ENCODE data around the gene DNAJB8. TPM values are rescaled to one million over a fixed set of nuclear protein-coding genes. Genes with fewer than 3 reads are reported as not detected.

Gene DNAJB8
- total RNA-seq, 2 experiments from 2014 or later: not detected

- H3K4me1 Mint-ChIP-seq (ENCODE audit: low read depth): peaks cover 31% of the 10 kb centered on the region
- no peak overlapping the region for H3K27ac Mint-ChIP-seq
- no peak overlapping the region for H3K4me3 Mint-ChIP-seq
- H3K27me3 Mint-ChIP-seq: no peaks in the 10 kb centered on the region
- CTCF ChIA-PET: no interaction called here
- no peak for DNase-seq
- intact Hi-C loops (cut with micrococcal nuclease): loop anchor here (5.0 kb wide), 2 partner anchors 333 to 357 kb away; no protein-coding TSS in a partner anchor
- H3K9me3 Mint-ChIP-seq: peaks cover 18% of the 10 kb centered on the region
- POLR2A ChIA-PET: no interaction called here
- H3K36me3 Mint-ChIP-seq: peaks cover 10% of the 10 kb centered on the region
These were observed 21.3 kb downstream of the DNAJB8 start for GRCh38 chr3:128445357-128445756.

- Mint-ChIP-seq H3K27me3 (peaks cover 8% of the 10 kb centered on the region), H3K4me3 (no peak overlapping the region), H3K27ac (no peak overlapping the region), H3K36me3 (peaks cover 10% of the 10 kb centered on the region), H3K9me3 (peaks cover 15% of the 10 kb centered on the region), H3K4me1 (ENCODE audit: low read depth) (peaks cover 21% of the 10 kb centered on the region)
- intact Hi-C loops (cut with micrococcal nuclease): no loop called here
- ChIA-PET CTCF (no interaction called here), POLR2A (no interaction called here)
- no peak for DNase-seq
These were observed 22.9 kb downstream of the DNAJB8 start for GRCh38 chr3:128443771-128444170.

- peaks cover 14% of the 10 kb centered on the region for H3K4me1 Mint-ChIP-seq (ENCODE audit: low read depth)
- intact Hi-C loops (cut with micrococcal nuclease): no loop called here
These were observed 23.7 kb downstream of the DNAJB8 start for GRCh38 chr3:128442949-128443348.

GRCh38 chr3:128442070-128442469 is 24.6 kb downstream of the DNAJB8 start:
- no peak overlapping the region for H3K4me3 Mint-ChIP-seq
- CTCF ChIA-PET: no interaction called here
- intact Hi-C loops (cut with micrococcal nuclease): no loop called here

More at GRCh38 chr3:128442949-128443348, 23.7 kb downstream of the DNAJB8 start:
- Mint-ChIP-seq H3K36me3 (peaks cover 6% of the 10 kb centered on the region), H3K9me3 (peaks cover 10% of the 10 kb centered on the region), H3K27ac (no peak overlapping the region), H3K4me3 (no peak overlapping the region), H3K27me3 (peaks cover 11% of the 10 kb centered on the region)
- ChIA-PET POLR2A (no interaction called here), CTCF (no interaction called here)
- DNase-seq: no peak

GRCh38 chr3:128439226-128439625 is 27.5 kb downstream of the DNAJB8 start:
- intact Hi-C loops (cut with micrococcal nuclease): no loop called here
- ChIA-PET POLR2A (no interaction called here), CTCF (no interaction called here)
- DNase-seq: no peak
- no peaks in the 10 kb centered on the region for H3K36me3 Mint-ChIP-seq
- H3K4me3 Mint-ChIP-seq: no peak overlapping the region
- H3K27me3 Mint-ChIP-seq: peaks cover 21% of the 10 kb centered on the region
- no peak overlapping the region for H3K27ac Mint-ChIP-seq
- H3K9me3 Mint-ChIP-seq: no peaks in the 10 kb centered on the region
- no peaks in the 10 kb centered on the region for H3K4me1 Mint-ChIP-seq (ENCODE audit: low read depth)

More at GRCh38 chr3:128442070-128442469, 24.6 kb downstream of the DNAJB8 start:
- peaks cover 11% of the 10 kb centered on the region for H3K27me3 Mint-ChIP-seq
- POLR2A ChIA-PET: no interaction called here
- peaks cover 5% of the 10 kb centered on the region for H3K4me1 Mint-ChIP-seq (ENCODE audit: low read depth)
- no peak overlapping the region for H3K27ac Mint-ChIP-seq
- H3K36me3 Mint-ChIP-seq: peaks cover 3% of the 10 kb centered on the region
- no peak for DNase-seq
- H3K9me3 Mint-ChIP-seq: peaks cover 4% of the 10 kb centered on the region

GRCh38 chr3:128438488-128439072 is 28.1 kb downstream of the DNAJB8 start:
- Mint-ChIP-seq H3K27ac (no peak overlapping the region), H3K27me3 (peaks cover 26% of the 10 kb centered on the region), H3K9me3 (no peaks in the 10 kb centered on the region), H3K36me3 (no peaks in the 10 kb centered on the region), H3K4me1 (ENCODE audit: low read depth) (no peaks in the 10 kb centered on the region), H3K4me3 (no peak overlapping the region)
- intact Hi-C loops (cut with micrococcal nuclease): no loop called here
- ChIA-PET POLR2A (no interaction called here), CTCF (interaction anchor here (1.1 to 2.1 kb wide), 3 partner anchors 44 to 170 kb away, joined by 3 to 6 read pairs (median 4); no protein-coding TSS in a partner anchor)
- no peak for DNase-seq

GRCh38 chr3:128436214-128436613 is 30.5 kb downstream of the DNAJB8 start:
- intact Hi-C loops (cut with micrococcal nuclease): no loop called here
- CTCF ChIA-PET: interaction anchor here (1.0 kb wide), 1 partner anchor 10 kb away, joined by 4 read pairs; no protein-coding TSS in a partner anchor
- H3K9me3 Mint-ChIP-seq: no peaks in the 10 kb centered on the region

GRCh38 chr3:128435561-128435960 is 31.1 kb downstream of the DNAJB8 start:
- POLR2A ChIA-PET: no interaction called here
- H3K4me1 Mint-ChIP-seq (ENCODE audit: low read depth): peaks cover 12% of the 10 kb centered on the region

More at GRCh38 chr3:128436214-128436613, 30.5 kb downstream of the DNAJB8 start:
- no peak overlapping the region for H3K4me3 Mint-ChIP-seq
- no peaks in the 10 kb centered on the region for H3K36me3 Mint-ChIP-seq
- H3K27ac Mint-ChIP-seq: no peak overlapping the region
- DNase-seq: no peak
- POLR2A ChIA-PET: no interaction called here
- peaks cover 42% of the 10 kb centered on the region for H3K27me3 Mint-ChIP-seq
- peaks cover 12% of the 10 kb centered on the region for H3K4me1 Mint-ChIP-seq (ENCODE audit: low read depth)

GRCh38 chr3:128435058-128435457 is 31.6 kb downstream of the DNAJB8 start:
- peaks cover 50% of the 10 kb centered on the region for H3K27me3 Mint-ChIP-seq
- no peaks in the 10 kb centered on the region for H3K36me3 Mint-ChIP-seq
- no peak for DNase-seq
- peaks cover 12% of the 10 kb centered on the region for H3K4me1 Mint-ChIP-seq (ENCODE audit: low read depth)
- CTCF ChIA-PET: interaction anchor here (1.5 kb wide), 1 partner anchor 9 kb away, joined by 6 read pairs; no protein-coding TSS in a partner anchor
- no peaks in the 10 kb centered on the region for H3K9me3 Mint-ChIP-seq
- H3K27ac Mint-ChIP-seq: no peak overlapping the region
- H3K4me3 Mint-ChIP-seq: no peak overlapping the region
- POLR2A ChIA-PET: no interaction called here
- intact Hi-C loops (cut with micrococcal nuclease): no loop called here

More at GRCh38 chr3:128435561-128435960, 31.1 kb downstream of the DNAJB8 start:
- intact Hi-C loops (cut with micrococcal nuclease): no loop called here
- CTCF ChIA-PET: interaction anchor here (1.0 kb wide), 1 partner anchor 9 kb away, joined by 4 read pairs; no protein-coding TSS in a partner anchor
- no peaks in the 10 kb centered on the region for H3K36me3 Mint-ChIP-seq
- no peaks in the 10 kb centered on the region for H3K9me3 Mint-ChIP-seq
- H3K27ac Mint-ChIP-seq: no peak overlapping the region
- DNase-seq: no peak
- H3K27me3 Mint-ChIP-seq: peaks cover 47% of the 10 kb centered on the region
- H3K4me3 Mint-ChIP-seq: no peak overlapping the region

GRCh38 chr3:128434524-128434923 is 32.2 kb downstream of the DNAJB8 start:
- no peak overlapping the region for H3K27ac Mint-ChIP-seq
- H3K4me3 Mint-ChIP-seq: no peak overlapping the region
- ChIA-PET POLR2A (no interaction called here), CTCF (interaction anchor here (0.8 to 1.5 kb wide), 2 partner anchors 9 to 11 kb away, joined by 3 to 6 read pairs; no protein-coding TSS in a partner anchor)
- peaks cover 12% of the 10 kb centered on the region for H3K4me1 Mint-ChIP-seq (ENCODE audit: low read depth)
- intact Hi-C loops (cut with micrococcal nuclease): no loop called here
- no peaks in the 10 kb centered on the region for H3K9me3 Mint-ChIP-seq
- DNase-seq: no peak
- peaks cover 48% of the 10 kb centered on the region for H3K27me3 Mint-ChIP-seq
- no peaks in the 10 kb centered on the region for H3K36me3 Mint-ChIP-seq

GRCh38 chr3:128433837-128434165 is 32.9 kb downstream of the DNAJB8 start:
- intact Hi-C loops (cut with micrococcal nuclease): no loop called here
- no peak for DNase-seq
- Mint-ChIP-seq H3K36me3 (no peaks in the 10 kb centered on the region), H3K4me3 (no peak overlapping the region), H3K4me1 (ENCODE audit: low read depth) (peaks cover 12% of the 10 kb centered on the region), H3K27me3 (peaks cover 46% of the 10 kb centered on the region), H3K27ac (no peak overlapping the region), H3K9me3 (no peaks in the 10 kb centered on the region)
- ChIA-PET POLR2A (no interaction called here), CTCF (interaction anchor here (0.8 to 1.5 kb wide), 2 partner anchors 8 to 10 kb away, joined by 3 to 6 read pairs; no protein-coding TSS in a partner anchor)

- intact Hi-C loops (cut with micrococcal nuclease): no loop called here
- Mint-ChIP-seq H3K4me3 (no peak overlapping the region), H3K27ac (no peak overlapping the region), H3K36me3 (no peaks in the 10 kb centered on the region), H3K9me3 (no peaks in the 10 kb centered on the region), H3K27me3 (peaks cover 45% of the 10 kb centered on the region), H3K4me1 (ENCODE audit: low read depth) (peaks cover 12% of the 10 kb centered on the region)
- ChIA-PET POLR2A (no interaction called here), CTCF (no interaction called here)
- DNase-seq: no peak
These were observed 33.5 kb downstream of the DNAJB8 start for GRCh38 chr3:128432971-128433836.
